NT2/D1 (cell line): Measurements from ENCODE around the gene AP4M1.

Experiments
- DNase-seq: peaks from one replicate; pipeline ENCODE4 v3.0.0-alpha.2; 2011; ENCODE audit warnings: low read depth, low spot score
- H3K27me3 ChIP-seq: 2 replicates; pipeline ENCODE4 v1.6.0; 2011; ENCODE audit warnings: mild to moderate bottlenecking; ENCODE audit not compliant: insufficient read length, insufficient read depth
- H3K36me3 ChIP-seq: 2 replicates; pipeline ENCODE4 v1.6.1; 2011; ENCODE audit warnings: mild to moderate bottlenecking, low read length, mixed read lengths; ENCODE audit not compliant: insufficient read depth, insufficient read length
- H3K4me1 ChIP-seq: 2 replicates; pipeline ENCODE4 v1.5.1; 2011; ENCODE audit not compliant: insufficient read depth, insufficient read length
- H3K4me3 ChIP-seq: 2 replicates; pipeline ENCODE4 v1.5.1; 2011; ENCODE audit warnings: low read depth; ENCODE audit not compliant: insufficient read length
- H3K9ac ChIP-seq: 2 replicates; pipeline ENCODE4 v1.6.0; 2011; ENCODE audit warnings: low read depth; ENCODE audit not compliant: insufficient read length
- H3K9me3 ChIP-seq: 2 replicates; pipeline ENCODE4 v1.5.1; 2011; ENCODE audit warnings: mild to moderate bottlenecking, low read length; ENCODE audit not compliant: insufficient read depth
- SUZ12 ChIP-seq: IDR thresholded peaks from 2 replicates; pipeline ENCODE4 v1.6.1; 2011; ENCODE audit not compliant: insufficient read length, insufficient read depth; ENCODE audit errors: extremely low read depth
- YY1 ChIP-seq: IDR thresholded peaks from 2 replicates; pipeline ENCODE4 v1.6.1; 2011; ENCODE audit not compliant: insufficient read length, insufficient read depth
- ZNF274 ChIP-seq: IDR thresholded peaks from 2 replicates; pipeline ENCODE4 v1.6.1; 2011; ENCODE audit warnings: mild to moderate bottlenecking, low read depth, low read length

Gene AP4M1

GRCh38 chr7:100111156-100111555, 9.7 kb downstream of the AP4M1 start:
- H3K9ac ChIP-seq = no peak overlapping the region
- H3K4me3 ChIP-seq = no peak overlapping the region
- H3K36me3 ChIP-seq = peaks cover 80% of the 10 kb centered on the region
- no peaks in the 10 kb centered on the region for H3K4me1 ChIP-seq
- H3K9me3 ChIP-seq = no peaks in the 10 kb centered on the region
- DNase-seq = no peak
- TF ChIP-seq SUZ12 = no peak
- no peak for TF ChIP-seq YY1
- TF ChIP-seq ZNF274 = no peak
- H3K27me3 ChIP-seq = no peaks in the 10 kb centered on the region

- Histone ChIP-seq H3K9ac (no peak overlapping the region), H3K4me3 (no peak overlapping the region), H3K4me1 (no peaks in the 10 kb centered on the region), H3K27me3 (no peaks in the 10 kb centered on the region), H3K9me3 (no peaks in the 10 kb centered on the region), H3K36me3 (peaks cover 79% of the 10 kb centered on the region)
- TF ChIP-seq SUZ12 (no peak), YY1 (no peak), ZNF274 (no peak)
- DNase-seq = no peak
Measured at GRCh38 chr7:100111914-100112313, 10.5 kb downstream of the AP4M1 start.

GRCh38 chr7:100115026-100115425, 13.6 kb downstream of the AP4M1 start:
- peaks cover 50% of the 10 kb centered on the region for H3K36me3 ChIP-seq
- H3K4me1 ChIP-seq = no peaks in the 10 kb centered on the region
- H3K9ac ChIP-seq = no peak overlapping the region
- no peaks in the 10 kb centered on the region for H3K9me3 ChIP-seq
- no peak overlapping the region for H3K4me3 ChIP-seq
- no peak for TF ChIP-seq SUZ12
- no peak for TF ChIP-seq YY1
- no peak for TF ChIP-seq ZNF274
- no peaks in the 10 kb centered on the region for H3K27me3 ChIP-seq
- DNase-seq = no peak

- Histone ChIP-seq H3K4me3 (peak overlapping the region; percentile 87), H3K9me3 (no peaks in the 10 kb centered on the region), H3K4me1 (no peaks in the 10 kb centered on the region), H3K36me3 (peaks cover 29% of the 10 kb centered on the region), H3K27me3 (no peaks in the 10 kb centered on the region), H3K9ac (peak overlapping the region; percentile 96)
- no peak for TF ChIP-seq YY1
- no peak for TF ChIP-seq ZNF274
- no peak for TF ChIP-seq SUZ12
- no peak for DNase-seq
Measured at GRCh38 chr7:100118388-100119071, 17.1 kb downstream of the AP4M1 start.

- DNase-seq = peak; percentile 94
- Histone ChIP-seq H3K9me3 (no peaks in the 10 kb centered on the region), H3K4me1 (no peaks in the 10 kb centered on the region), H3K36me3 (peaks cover 23% of the 10 kb centered on the region), H3K9ac (peak within 1 kb of the TSS; percentile 96), H3K4me3 (peak within 1 kb of the TSS; percentile 87), H3K27me3 (no peaks in the 10 kb centered on the region)
- TF ChIP-seq SUZ12 (no peak), YY1 (peak; percentile 90)
Measured at GRCh38 chr7:100119072-100119969, 17.9 kb downstream of the AP4M1 start, which contains the start of the genes CNPY4 and TAF6. Gene CNPY4 (plus strand): TSS chr7:100119634. CDS start chr7:100119745, 111 bp downstream. Gene TAF6 (minus strand): TSS chr7:100119358. CDS start chr7:100114209, 5,149 bp downstream.

- Histone ChIP-seq H3K4me1 (peaks cover 5% of the 10 kb centered on the region), H3K9ac (peak overlapping the region; percentile 79), H3K4me3 (peak overlapping the region; percentile 87), H3K27me3 (no peaks in the 10 kb centered on the region), H3K36me3 (peaks cover 26% of the 10 kb centered on the region), H3K9me3 (no peaks in the 10 kb centered on the region)
- DNase-seq = no peak
- TF ChIP-seq ZNF274 = no peak
- TF ChIP-seq YY1 = no peak
- TF ChIP-seq SUZ12 = no peak
Measured at GRCh38 chr7:100119970-100120732, 18.7 kb downstream of the AP4M1 start.
